Endodermal cell (in vitro differentiated cells): Measurements from ENCODE around the gene SCOC. TPM values are rescaled to one million over a fixed set of nuclear protein-coding genes. Genes with fewer than 3 reads are reported as not detected.

Experiments
- DNase-seq: peaks from one replicate; pipeline ENCODE4 v3.0.0-alpha.2; 2017
- H3K27ac ChIP-seq: 2 replicates; pipeline ENCODE4 v1.5.1; 2013; ENCODE audit warnings: mild to moderate bottlenecking, low read depth, low read length, moderate library complexity
- H3K27me3 ChIP-seq: 2 replicates; pipeline ENCODE4 v1.6.1; 2013; ENCODE audit warnings: mild to moderate bottlenecking, low read length, moderate library complexity; ENCODE audit not compliant: insufficient read depth, control insufficient read depth, poor library complexity, severe bottlenecking
- H3K36me3 ChIP-seq: 2 replicates; pipeline ENCODE4 v1.7.0; 2013; ENCODE audit warnings: mild to moderate bottlenecking, low read length, moderate library complexity; ENCODE audit not compliant: control insufficient read depth, insufficient read depth
- H3K4me1 ChIP-seq: one replicate; pipeline ENCODE4 v1.7.0; 2013; ENCODE audit warnings: low read length; ENCODE audit not compliant: control insufficient read depth, insufficient read depth
- H3K4me3 ChIP-seq: 2 replicates; pipeline ENCODE4 v1.5.1; 2013; ENCODE audit warnings: mild to moderate bottlenecking, low read length, moderate library complexity
- H3K9ac ChIP-seq: 2 replicates; pipeline ENCODE4 v1.6.1; 2013; ENCODE audit warnings: mild to moderate bottlenecking, low read length, moderate library complexity; ENCODE audit not compliant: poor library complexity, severe bottlenecking; ENCODE audit errors: extremely low read depth
- H3K9me3 ChIP-seq: 2 replicates; pipeline ENCODE4 v1.6.1; 2013; ENCODE audit warnings: mild to moderate bottlenecking, low read length, moderate library complexity; ENCODE audit not compliant: control insufficient read depth
- H3K27ac Mint-ChIP-seq: 2 replicates; pipeline ENCODE4 v1.8.0; 2020; ENCODE audit warnings: mixed read lengths
- H3K27me3 Mint-ChIP-seq: 2 replicates; pipeline ENCODE4 v1.8.0; 2021; ENCODE audit warnings: mild to moderate bottlenecking, mixed read lengths; ENCODE audit not compliant: insufficient read depth
- H3K36me3 Mint-ChIP-seq: 2 replicates; pipeline ENCODE4 v1.8.0; 2020; ENCODE audit warnings: low read depth, mixed read lengths
- H3K4me1 Mint-ChIP-seq: 2 replicates; pipeline ENCODE4 v1.8.0; 2020; ENCODE audit warnings: mixed read lengths
- H3K4me3 Mint-ChIP-seq: 2 replicates; pipeline ENCODE4 v1.8.0; 2020; ENCODE audit warnings: mild to moderate bottlenecking, moderate library complexity, mixed read lengths
- H3K9me3 Mint-ChIP-seq: 2 replicates; pipeline ENCODE4 v1.8.0; 2020; ENCODE audit warnings: mild to moderate bottlenecking, mixed read lengths
- CTCF ChIP-seq: fragments of 200-600 bp; sonication (generic); conservative IDR thresholded peaks from 2 replicates; pipeline ENCODE4 v1.5.0; 2021; ENCODE audit warnings: antibody characterized with exemption, mild to moderate bottlenecking
- WGBS, 2 experiments: methylation state at CpG; one replicate each; pipeline versions ENCODE4 v1.1.5 to v1.1.7; 2013; ENCODE audit warnings: missing lambda C conversion rate in 2 of 2, mixed read lengths in 1 of 2; ENCODE audit not compliant: insufficient coverage in 1 of 2, insufficient read length in 1 of 2; 5-methylcytosine and 5-hydroxymethylcytosine counted together
- total RNA-seq, 2 donors: library from RNA; stranded (reverse); fragmentation: NEBNext Ultra II Directional in 1 of 2; extraction: Animal tissue kit (Norgen Biotek cat#: 25700) in 1 of 2; gene quantifications; 2 replicates in 1 of 2; 3 replicates in 1 of 2; pipeline ENCODE4 v1.2.1, GENCODE V29; 2021

The SCOC gene
- total RNA-seq, 2 donors from 2014 or later: 60.8 to 79.9 TPM

GRCh38 chr4:140344101-140344500, 29.3 kb upstream of the SCOC start:
- Histone ChIP-seq H3K36me3 (no peaks in the 10 kb centered on the region), H3K27ac (no peak overlapping the region), H3K27me3 (no peaks in the 10 kb centered on the region), H3K9me3 (no peaks in the 10 kb centered on the region), H3K9ac (no peak overlapping the region), H3K4me1 (peaks cover 14% of the 10 kb centered on the region), H3K4me3 (no peak overlapping the region)
- no peak overlapping the region for H3K4me3 Mint-ChIP-seq
- no peaks in the 10 kb centered on the region for H3K9me3 Mint-ChIP-seq
- WGBS, 2 experiments: 92 to 93% methylated on average over 2 to 3 of the region's 3 CpGs
- H3K27me3 Mint-ChIP-seq: no peaks in the 10 kb centered on the region
- no peak overlapping the region for H3K27ac Mint-ChIP-seq
- H3K36me3 Mint-ChIP-seq: no peaks in the 10 kb centered on the region
- DNase-seq: no peak
- peaks cover 33% of the 10 kb centered on the region for H3K4me1 Mint-ChIP-seq
- TF ChIP-seq CTCF: no peak

GRCh38 chr4:140344621-140345020, 28.8 kb upstream of the SCOC start:
- Histone ChIP-seq H3K36me3 (no peaks in the 10 kb centered on the region), H3K4me3 (no peak overlapping the region), H3K27me3 (no peaks in the 10 kb centered on the region), H3K9me3 (no peaks in the 10 kb centered on the region), H3K9ac (no peak overlapping the region), H3K27ac (peak overlapping the region; percentile 46), H3K4me1 (peaks cover 15% of the 10 kb centered on the region)
- Mint-ChIP-seq H3K27ac (no peak overlapping the region), H3K4me3 (no peak overlapping the region), H3K4me1 (peaks cover 38% of the 10 kb centered on the region), H3K9me3 (no peaks in the 10 kb centered on the region), H3K27me3 (no peaks in the 10 kb centered on the region), H3K36me3 (no peaks in the 10 kb centered on the region)
- DNase-seq: no peak
- WGBS, 2 experiments: 60 to 63% methylated on average over 2 to 9 of the region's 9 CpGs
- TF ChIP-seq CTCF: no peak

GRCh38 chr4:140346136-140346535, 27.3 kb upstream of the SCOC start:
- no peaks in the 10 kb centered on the region for H3K36me3 ChIP-seq
- H3K4me1 Mint-ChIP-seq: peaks cover 49% of the 10 kb centered on the region
- no peaks in the 10 kb centered on the region for H3K27me3 ChIP-seq
- TF ChIP-seq CTCF: no peak
- no peaks in the 10 kb centered on the region for H3K9me3 Mint-ChIP-seq
- no peak overlapping the region for H3K27ac ChIP-seq
- H3K27ac Mint-ChIP-seq: no peak overlapping the region
- WGBS, 2 experiments: 91 to 100% methylated on average over 2 to 9 of the region's 9 CpGs
- no peak overlapping the region for H3K4me3 Mint-ChIP-seq
- no peaks in the 10 kb centered on the region for H3K36me3 Mint-ChIP-seq
- no peak overlapping the region for H3K4me3 ChIP-seq
- no peak overlapping the region for H3K9ac ChIP-seq
- H3K4me1 ChIP-seq: peaks cover 15% of the 10 kb centered on the region
- H3K9me3 ChIP-seq: no peaks in the 10 kb centered on the region
- no peak for DNase-seq
- no peaks in the 10 kb centered on the region for H3K27me3 Mint-ChIP-seq
